ENCODE data around the gene ABCC10.
"Not testable (repeated sequence)": the region's sequence is repeated elsewhere in the genome, so short reads cannot be mapped to it uniquely, and the experiment has no call there.

The ABCC10 gene

GRCh38 chr6:43427406-43428111 lies at the start of gene ABCC10:
TSS of gene ABCC10 (plus strand) at chr6:43427541. CDS start at chr6:43427979, 438 bp downstream.
- peak; percentile 97 for ATAC-seq
- Mint-ChIP-seq H3K27me3 (no peaks in the 10 kb centered on the region), H3K9me3 (no peaks in the 10 kb centered on the region), H3K36me3 (ENCODE audit: low read depth) (peaks cover 2% of the 10 kb centered on the region), H3K27ac (peak within 1 kb of the TSS; percentile 96), H3K4me1 (peaks cover 19% of the 10 kb centered on the region), H3K4me3 (peak within 1 kb of the TSS; percentile 94)
- peak; percentile 96 for DNase-seq

- ATAC-seq (no peak), DNase-seq (no peak)
- no peak overlapping the region for H3K27ac Mint-ChIP-seq
- no peaks in the 10 kb centered on the region for H3K36me3 Mint-ChIP-seq (ENCODE audit: low read depth)
- no peaks in the 10 kb centered on the region for H3K27me3 Mint-ChIP-seq
- peaks cover 38% of the 10 kb centered on the region for H3K4me1 Mint-ChIP-seq
- no peaks in the 10 kb centered on the region for H3K9me3 Mint-ChIP-seq
- H3K4me3 Mint-ChIP-seq = no peak overlapping the region
Observed at GRCh38 chr6:43377710-43378229, 49.6 kb upstream of the ABCC10 start.

- no peaks in the 10 kb centered on the region for H3K27me3 Mint-ChIP-seq
- no peak overlapping the region for H3K27ac Mint-ChIP-seq
- no peak for DNase-seq
- ATAC-seq = no peak
- no peak overlapping the region for H3K4me3 Mint-ChIP-seq
- H3K4me1 Mint-ChIP-seq = peaks cover 42% of the 10 kb centered on the region
- no peaks in the 10 kb centered on the region for H3K36me3 Mint-ChIP-seq (ENCODE audit: low read depth)
- H3K9me3 Mint-ChIP-seq = no peaks in the 10 kb centered on the region
Observed at GRCh38 chr6:43378631-43379030, 48.7 kb upstream of the ABCC10 start.

- ATAC-seq; H3K27me3 Mint-ChIP-seq; DNase-seq; H3K36me3 Mint-ChIP-seq (ENCODE audit: low read depth); H3K9me3 Mint-ChIP-seq; H3K27ac Mint-ChIP-seq; H3K4me3 Mint-ChIP-seq: not testable (repeated sequence)
- H3K4me1 Mint-ChIP-seq = peaks cover 57% of the 10 kb centered on the region
Observed at GRCh38 chr6:43380858-43381257, 46.5 kb upstream of the ABCC10 start.

- Mint-ChIP-seq H3K36me3 (ENCODE audit: low read depth) (no peaks in the 10 kb centered on the region), H3K4me1 (peaks cover 45% of the 10 kb centered on the region), H3K9me3 (no peaks in the 10 kb centered on the region), H3K27me3 (no peaks in the 10 kb centered on the region), H3K4me3 (peak overlapping the region; percentile 52), H3K27ac (peak overlapping the region; percentile 87)
- DNase-seq (no peak), ATAC-seq (peak; percentile 4)
Observed at GRCh38 chr6:43383021-43383667, 44.2 kb upstream of the ABCC10 start.

GRCh38 chr6:43386492-43386891 lies 40.8 kb upstream of the ABCC10 start:
- Mint-ChIP-seq H3K9me3 (no peaks in the 10 kb centered on the region), H3K4me1 (peaks cover 57% of the 10 kb centered on the region), H3K27me3 (peaks cover 16% of the 10 kb centered on the region), H3K4me3 (no peak overlapping the region), H3K36me3 (ENCODE audit: low read depth) (no peaks in the 10 kb centered on the region), H3K27ac (no peak overlapping the region)
- DNase-seq (no peak), ATAC-seq (no peak)

GRCh38 chr6:43389730-43390295 lies 37.5 kb upstream of the ABCC10 start:
- ATAC-seq (no peak), DNase-seq (no peak)
- H3K36me3 Mint-ChIP-seq (ENCODE audit: low read depth) = no peaks in the 10 kb centered on the region
- no peaks in the 10 kb centered on the region for H3K9me3 Mint-ChIP-seq
- H3K4me1 Mint-ChIP-seq = peaks cover 45% of the 10 kb centered on the region
- no peak overlapping the region for H3K4me3 Mint-ChIP-seq
- no peak overlapping the region for H3K27ac Mint-ChIP-seq
- H3K27me3 Mint-ChIP-seq = peaks cover 28% of the 10 kb centered on the region

GRCh38 chr6:43390753-43391439 lies 36.4 kb upstream of the ABCC10 start:
- Mint-ChIP-seq H3K4me1 (peaks cover 37% of the 10 kb centered on the region), H3K27me3 (peaks cover 29% of the 10 kb centered on the region), H3K4me3 (peak overlapping the region; percentile 52)
- H3K9me3 Mint-ChIP-seq; DNase-seq; H3K27ac Mint-ChIP-seq; ATAC-seq; H3K36me3 Mint-ChIP-seq (ENCODE audit: low read depth): not testable (repeated sequence)

GRCh38 chr6:43391440-43392031 lies 35.8 kb upstream of the ABCC10 start:
- peaks cover 37% of the 10 kb centered on the region for H3K4me1 Mint-ChIP-seq
- H3K27ac Mint-ChIP-seq = peak overlapping the region; percentile 53
- H3K4me3 Mint-ChIP-seq = peak overlapping the region; percentile 52
- no peaks in the 10 kb centered on the region for H3K36me3 Mint-ChIP-seq (ENCODE audit: low read depth)
- DNase-seq = peak; percentile 40
- peaks cover 29% of the 10 kb centered on the region for H3K27me3 Mint-ChIP-seq
- H3K9me3 Mint-ChIP-seq = no peaks in the 10 kb centered on the region
- ATAC-seq = peak; percentile 54

GRCh38 chr6:43393133-43393532 lies 34.2 kb upstream of the ABCC10 start:
- ATAC-seq; H3K9me3 Mint-ChIP-seq; H3K27ac Mint-ChIP-seq; H3K4me3 Mint-ChIP-seq; DNase-seq; H3K36me3 Mint-ChIP-seq (ENCODE audit: low read depth): not testable (repeated sequence)
- Mint-ChIP-seq H3K27me3 (peaks cover 29% of the 10 kb centered on the region), H3K4me1 (peaks cover 39% of the 10 kb centered on the region)

GRCh38 chr6:43393602-43394001 lies 33.7 kb upstream of the ABCC10 start:
- no peak for DNase-seq
- Mint-ChIP-seq H3K9me3 (no peaks in the 10 kb centered on the region), H3K27ac (no peak overlapping the region), H3K4me1 (peaks cover 39% of the 10 kb centered on the region), H3K36me3 (ENCODE audit: low read depth) (no peaks in the 10 kb centered on the region), H3K4me3 (peak overlapping the region; percentile 16), H3K27me3 (peaks cover 29% of the 10 kb centered on the region)
- ATAC-seq = no peak

- Mint-ChIP-seq H3K9me3 (no peaks in the 10 kb centered on the region), H3K27me3 (peaks cover 25% of the 10 kb centered on the region), H3K4me3 (no peak overlapping the region), H3K27ac (peak overlapping the region; percentile 32), H3K36me3 (ENCODE audit: low read depth) (no peaks in the 10 kb centered on the region), H3K4me1 (peaks cover 36% of the 10 kb centered on the region)
- ATAC-seq (no peak), DNase-seq (no peak)
Observed at GRCh38 chr6:43394982-43395381, 32.4 kb upstream of the ABCC10 start.

- H3K9me3 Mint-ChIP-seq = no peaks in the 10 kb centered on the region
- DNase-seq (no peak), ATAC-seq (no peak)
- H3K27ac Mint-ChIP-seq = no peak overlapping the region
- peaks cover 30% of the 10 kb centered on the region for H3K4me1 Mint-ChIP-seq
- H3K4me3 Mint-ChIP-seq = no peak overlapping the region
- H3K27me3 Mint-ChIP-seq = peaks cover 20% of the 10 kb centered on the region
- H3K36me3 Mint-ChIP-seq (ENCODE audit: low read depth) = no peaks in the 10 kb centered on the region
Observed at GRCh38 chr6:43395776-43396175, 31.6 kb upstream of the ABCC10 start.

Data from activated naive CD8-positive, alpha-beta T cell treated with anti-CD3 and anti-CD28 coated beads, Interleukin-2, amount 50 U/mL, for 24 hours (primary cell).